Subcutaneous adipose tissue (tissue), 4 donors: ENCODE measurements around the gene RHOU. TPM values are rescaled to one million over a fixed set of nuclear protein-coding genes. Genes with fewer than 3 reads are reported as not detected.

ENCODE experiments used
- total RNA-seq, 4 donors: library from RNA; depleted of rRNA; stranded (reverse); fragments of >200 nt; gene quantifications; one replicate each; pipeline ENCODE4 v1.1.0, GENCODE V29; 2016
- TF ChIP-seq, protein P1 (sequence below): fragments of 450-650 bp; IDR thresholded peaks from one replicate; pipeline ENCODE4 v1.5.1; 2016; ENCODE audit warnings: low read depth, mild to moderate bottlenecking, control low read depth, antibody characterized with exemption, moderate library complexity

Gene RHOU
- total RNA-seq, 4 donors from 2014 or later: 15.0 to 27.0 (median 20.3) TPM

DNA sequence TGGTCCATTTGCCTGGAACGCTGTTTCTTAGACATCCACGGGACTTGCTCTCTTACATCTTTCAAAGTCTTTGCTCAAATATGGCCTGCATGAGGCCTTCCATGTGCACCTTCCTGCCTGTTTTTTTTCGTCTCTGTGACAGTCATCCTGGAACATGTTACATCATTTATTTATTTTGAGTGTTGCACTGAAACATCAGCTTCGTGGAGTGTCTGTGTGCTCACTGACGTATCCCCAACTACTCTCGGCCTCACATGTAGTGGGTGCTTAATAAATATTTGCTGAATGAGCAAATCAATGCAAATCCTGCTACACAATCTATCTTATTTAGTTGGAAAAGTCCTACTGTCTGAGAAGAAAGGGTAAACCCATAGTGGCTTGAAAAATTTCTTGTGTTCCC is 11.4 kb upstream of the RHOU start:
- TF ChIP-seq, protein P1, sequence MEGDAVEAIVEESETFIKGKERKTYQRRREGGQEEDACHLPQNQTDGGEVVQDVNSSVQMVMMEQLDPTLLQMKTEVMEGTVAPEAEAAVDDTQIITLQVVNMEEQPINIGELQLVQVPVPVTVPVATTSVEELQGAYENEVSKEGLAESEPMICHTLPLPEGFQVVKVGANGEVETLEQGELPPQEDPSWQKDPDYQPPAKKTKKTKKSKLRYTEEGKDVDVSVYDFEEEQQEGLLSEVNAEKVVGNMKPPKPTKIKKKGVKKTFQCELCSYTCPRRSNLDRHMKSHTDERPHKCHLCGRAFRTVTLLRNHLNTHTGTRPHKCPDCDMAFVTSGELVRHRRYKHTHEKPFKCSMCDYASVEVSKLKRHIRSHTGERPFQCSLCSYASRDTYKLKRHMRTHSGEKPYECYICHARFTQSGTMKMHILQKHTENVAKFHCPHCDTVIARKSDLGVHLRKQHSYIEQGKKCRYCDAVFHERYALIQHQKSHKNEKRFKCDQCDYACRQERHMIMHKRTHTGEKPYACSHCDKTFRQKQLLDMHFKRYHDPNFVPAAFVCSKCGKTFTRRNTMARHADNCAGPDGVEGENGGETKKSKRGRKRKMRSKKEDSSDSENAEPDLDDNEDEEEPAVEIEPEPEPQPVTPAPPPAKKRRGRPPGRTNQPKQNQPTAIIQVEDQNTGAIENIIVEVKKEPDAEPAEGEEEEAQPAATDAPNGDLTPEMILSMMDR: no peak

DNA sequence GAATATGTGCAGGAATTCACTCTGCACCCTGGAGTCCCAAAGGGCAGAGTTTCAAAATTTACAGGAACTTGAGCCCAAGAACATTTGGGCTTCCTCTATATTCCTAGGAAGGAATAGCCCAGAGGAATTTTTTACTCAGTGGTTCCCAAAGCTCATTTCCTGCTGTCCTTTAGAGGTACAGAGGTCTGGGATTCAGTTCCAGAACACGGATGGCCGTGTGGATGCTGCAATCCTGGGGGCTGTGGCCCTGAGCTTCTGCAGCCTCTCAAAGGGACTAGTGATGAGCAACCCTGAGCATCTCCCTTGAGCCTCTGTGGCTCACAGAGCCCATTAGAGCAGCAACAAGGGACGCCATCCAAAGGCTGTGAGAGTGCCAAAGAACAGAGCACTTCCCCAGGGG is 10.1 kb upstream of the RHOU start:
- TF ChIP-seq, protein P1: no peak

DNA sequence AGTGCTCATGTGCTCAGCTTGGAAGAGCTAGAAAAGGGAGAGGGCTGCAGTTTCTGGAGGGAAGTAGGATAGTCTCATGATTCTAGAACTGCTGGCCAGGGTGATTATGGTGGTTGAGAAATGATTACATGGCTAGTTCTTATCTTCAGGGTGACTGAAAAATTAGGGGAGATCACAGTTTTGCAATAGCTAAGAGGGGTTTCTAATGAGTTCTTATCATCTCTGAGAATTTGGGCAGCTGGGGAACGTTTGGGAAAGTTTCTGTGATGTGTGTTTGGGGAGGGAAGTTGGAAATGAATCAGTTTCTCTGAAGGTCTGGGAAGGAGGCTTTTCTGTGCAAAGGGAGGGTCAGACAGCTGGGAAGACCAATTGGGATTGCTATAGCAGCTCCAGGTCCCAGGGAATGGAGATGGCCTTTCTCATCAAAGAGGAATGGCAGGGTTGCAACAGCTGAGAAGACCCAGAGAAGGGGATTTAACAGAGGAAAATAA is 7.6 kb upstream of the RHOU start:
- TF ChIP-seq, protein P1: no peak

DNA sequence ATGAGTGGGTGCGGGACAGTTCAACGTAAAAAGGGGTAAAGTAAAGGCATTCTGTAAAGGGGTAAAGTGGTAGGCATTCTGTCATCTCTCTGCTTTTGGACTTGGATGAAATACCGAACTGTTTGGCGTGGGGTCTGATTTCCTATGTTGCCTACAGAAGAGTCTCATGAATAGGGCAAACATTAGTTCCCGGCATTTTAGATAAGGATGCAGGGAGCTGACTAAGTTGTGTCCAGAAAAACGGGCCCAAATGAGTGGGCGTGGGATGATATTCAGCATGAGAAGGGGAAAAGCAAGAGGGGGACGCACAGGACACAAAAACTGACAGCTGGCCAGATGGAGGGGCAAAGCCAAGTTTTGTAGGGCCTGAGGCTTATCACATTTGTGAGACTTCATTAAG is 2.9 kb upstream of the RHOU start:
- TF ChIP-seq, protein P1: no peak

DNA sequence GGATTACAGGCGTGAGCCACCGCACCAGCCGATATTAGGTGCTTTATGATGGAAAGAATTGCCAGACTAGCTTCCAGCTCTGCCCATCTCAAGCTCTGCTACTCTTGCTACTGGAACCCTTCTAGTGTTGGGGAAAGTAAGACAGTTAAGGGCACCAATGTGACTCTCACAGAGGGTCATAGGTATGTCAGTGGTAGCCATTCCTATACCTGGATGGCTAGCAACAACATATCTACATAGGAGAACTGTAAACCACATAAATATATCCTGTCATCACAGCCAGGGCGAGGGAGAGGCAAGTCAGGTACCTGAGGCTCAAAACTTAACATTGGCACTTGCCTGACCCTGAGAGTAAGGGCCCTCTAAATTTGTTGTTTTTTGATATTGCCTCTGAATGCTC is 1.7 kb upstream of the RHOU start:
- TF ChIP-seq, protein P1: no peak

DNA sequence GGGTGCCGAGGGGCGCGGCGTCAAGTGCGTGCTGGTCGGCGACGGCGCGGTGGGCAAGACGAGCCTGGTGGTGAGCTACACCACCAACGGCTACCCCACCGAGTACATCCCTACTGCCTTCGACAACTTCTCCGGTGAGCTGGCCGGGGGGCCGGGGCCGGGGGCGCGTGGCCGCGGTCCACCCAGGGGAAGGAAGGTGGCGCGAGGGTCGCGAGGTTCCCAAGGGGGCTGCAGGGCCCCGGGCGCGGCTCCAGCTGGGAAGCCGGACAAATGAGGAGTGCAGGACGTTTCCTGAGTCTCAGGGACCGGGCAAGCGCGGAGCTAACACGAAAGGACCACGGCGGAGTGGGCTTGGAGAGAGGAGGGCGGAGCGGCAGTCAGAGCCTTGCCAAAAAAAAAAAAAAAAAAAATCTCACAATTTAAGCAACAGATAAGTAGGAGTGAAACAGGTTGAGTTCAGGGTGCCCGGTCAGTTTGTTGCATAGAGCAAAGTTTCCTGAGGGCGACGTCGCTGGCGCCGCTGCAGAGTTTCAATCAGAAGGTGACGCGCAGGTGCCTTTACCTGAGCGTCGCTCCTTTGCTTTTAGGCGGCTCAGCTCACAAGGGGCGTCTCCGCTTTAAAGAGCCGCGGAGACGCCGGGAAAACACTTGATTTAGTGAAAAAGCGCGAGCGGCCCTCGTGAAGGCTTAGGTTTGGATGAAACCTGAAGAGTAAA is 750 bp downstream of the RHOU start:
- TF ChIP-seq, protein P1: no peak

DNA sequence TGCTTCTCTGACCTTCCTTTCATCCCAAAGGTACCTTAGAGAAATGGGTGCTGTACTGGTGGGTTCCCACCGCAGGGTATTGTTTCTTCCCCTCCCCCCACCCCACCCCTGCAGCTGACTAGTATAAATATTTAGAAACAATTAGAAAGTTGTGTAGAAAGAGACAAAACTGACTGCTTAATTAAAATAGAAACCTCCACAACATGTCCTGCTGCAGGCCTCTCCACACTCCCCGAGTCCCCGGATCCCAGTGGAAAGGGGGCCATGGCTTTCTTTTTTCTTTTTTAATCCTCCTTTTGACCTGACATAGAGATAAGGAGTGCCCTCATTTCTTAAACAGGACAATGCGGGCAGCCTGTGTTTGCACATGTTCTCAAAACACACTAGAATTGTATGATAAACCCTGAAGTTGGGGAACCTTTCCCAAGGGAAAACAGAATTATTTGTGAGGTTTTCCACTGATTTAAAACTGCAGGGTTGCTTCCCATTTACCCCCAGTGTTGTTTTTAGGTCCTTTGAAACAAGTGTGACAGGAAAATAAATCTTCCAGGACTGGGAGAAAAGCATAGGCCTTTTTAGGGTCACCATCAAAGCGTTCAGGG is 1.7 kb downstream of the RHOU start:
- TF ChIP-seq, protein P1: no peak
